Ishikawa (cell line): Measurements from ENCODE around the gene LCN6.

Source experiments
- CEBPB ChIP-seq: IDR thresholded peaks from 2 replicates; pipeline ENCODE4 v1.6.1; 2012
- CREB1 ChIP-seq: IDR thresholded peaks from 2 replicates; pipeline ENCODE4 v1.6.1; 2012; ENCODE audit warnings: low read depth
- EGR1 ChIP-seq: IDR thresholded peaks from 2 replicates; pipeline ENCODE4 v1.6.1; 2012
- FOXM1 ChIP-seq: IDR thresholded peaks from 2 replicates; pipeline ENCODE4 v1.6.1; 2012; ENCODE audit warnings: low read depth, borderline replicate concordance
- NFIC ChIP-seq: IDR thresholded peaks from 2 replicates; pipeline ENCODE4 v1.6.1; 2012
- RAD21 ChIP-seq: IDR thresholded peaks from 2 replicates; pipeline ENCODE4 v1.6.1; 2012; ENCODE audit warnings: low read depth
- TAF1 ChIP-seq: IDR thresholded peaks from 2 replicates; pipeline ENCODE4 v1.6.1; 2012; ENCODE audit warnings: low read depth, mild to moderate bottlenecking
- TCF12 ChIP-seq: IDR thresholded peaks from 2 replicates; pipeline ENCODE4 v1.6.1; 2012; ENCODE audit warnings: low read depth
- USF1 ChIP-seq: IDR thresholded peaks from 2 replicates; pipeline ENCODE4 v1.6.1; 2012
- YY1 ChIP-seq: IDR thresholded peaks from 2 replicates; pipeline ENCODE4 v1.6.1; 2012; ENCODE audit warnings: low read depth
- TF ChIP-seq, protein P1 (sequence below): IDR thresholded peaks from 2 replicates; pipeline ENCODE4 v1.6.1; 2012; ENCODE audit warnings: low read depth, mild to moderate bottlenecking
- TF ChIP-seq, protein P2 (sequence below): IDR thresholded peaks from 2 replicates; pipeline ENCODE4 v1.6.1; 2012

GRCh38 chr9:136714893-136715274 is 33.4 kb downstream of the LCN6 start:
- TF ChIP-seq USF1 (no peak), EGR1 (no peak), TAF1 (no peak), RAD21 (no peak), YY1 (no peak), FOXM1 (no peak), CEBPB (no peak), CREB1 (no peak), TCF12 (no peak), NFIC (no peak)
- TF ChIP-seq, protein P1, sequence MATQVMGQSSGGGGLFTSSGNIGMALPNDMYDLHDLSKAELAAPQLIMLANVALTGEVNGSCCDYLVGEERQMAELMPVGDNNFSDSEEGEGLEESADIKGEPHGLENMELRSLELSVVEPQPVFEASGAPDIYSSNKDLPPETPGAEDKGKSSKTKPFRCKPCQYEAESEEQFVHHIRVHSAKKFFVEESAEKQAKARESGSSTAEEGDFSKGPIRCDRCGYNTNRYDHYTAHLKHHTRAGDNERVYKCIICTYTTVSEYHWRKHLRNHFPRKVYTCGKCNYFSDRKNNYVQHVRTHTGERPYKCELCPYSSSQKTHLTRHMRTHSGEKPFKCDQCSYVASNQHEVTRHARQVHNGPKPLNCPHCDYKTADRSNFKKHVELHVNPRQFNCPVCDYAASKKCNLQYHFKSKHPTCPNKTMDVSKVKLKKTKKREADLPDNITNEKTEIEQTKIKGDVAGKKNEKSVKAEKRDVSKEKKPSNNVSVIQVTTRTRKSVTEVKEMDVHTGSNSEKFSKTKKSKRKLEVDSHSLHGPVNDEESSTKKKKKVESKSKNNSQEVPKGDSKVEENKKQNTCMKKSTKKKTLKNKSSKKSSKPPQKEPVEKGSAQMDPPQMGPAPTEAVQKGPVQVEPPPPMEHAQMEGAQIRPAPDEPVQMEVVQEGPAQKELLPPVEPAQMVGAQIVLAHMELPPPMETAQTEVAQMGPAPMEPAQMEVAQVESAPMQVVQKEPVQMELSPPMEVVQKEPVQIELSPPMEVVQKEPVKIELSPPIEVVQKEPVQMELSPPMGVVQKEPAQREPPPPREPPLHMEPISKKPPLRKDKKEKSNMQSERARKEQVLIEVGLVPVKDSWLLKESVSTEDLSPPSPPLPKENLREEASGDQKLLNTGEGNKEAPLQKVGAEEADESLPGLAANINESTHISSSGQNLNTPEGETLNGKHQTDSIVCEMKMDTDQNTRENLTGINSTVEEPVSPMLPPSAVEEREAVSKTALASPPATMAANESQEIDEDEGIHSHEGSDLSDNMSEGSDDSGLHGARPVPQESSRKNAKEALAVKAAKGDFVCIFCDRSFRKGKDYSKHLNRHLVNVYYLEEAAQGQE = no peak
- TF ChIP-seq, protein P2, sequence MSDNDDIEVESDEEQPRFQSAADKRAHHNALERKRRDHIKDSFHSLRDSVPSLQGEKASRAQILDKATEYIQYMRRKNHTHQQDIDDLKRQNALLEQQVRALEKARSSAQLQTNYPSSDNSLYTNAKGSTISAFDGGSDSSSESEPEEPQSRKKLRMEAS = no peak
